GM19099 (cell line): ENCODE results near the gene KRTAP4-16.
"Not testable (repeated sequence)": the region's sequence is repeated elsewhere in the genome, so short reads cannot be mapped to it uniquely, and the experiment has no call there.

ENCODE experiments used
- POLR2A ChIP-seq: IDR thresholded peaks from 3 replicates; pipeline ENCODE4 v1.6.1; 2011; ENCODE audit warnings: low read depth; ENCODE audit not compliant: insufficient read length; ENCODE audit errors: extremely low read depth

The KRTAP4-16 gene

GRCh38 chr17:41071606-41072360 lies 30.2 kb downstream of the KRTAP4-16 start:
- no peak for TF ChIP-seq POLR2A

GRCh38 chr17:41069031-41069430 lies 33.0 kb downstream of the KRTAP4-16 start:
- no peak for TF ChIP-seq POLR2A

GRCh38 chr17:41067281-41067680 lies 34.7 kb downstream of the KRTAP4-16 start:
- no peak for TF ChIP-seq POLR2A

- TF ChIP-seq POLR2A, result no peak
Observed at GRCh38 chr17:41065829-41066624, 36.0 kb downstream of the KRTAP4-16 start, which contains the start of gene KRTAP2-4. TSS of gene KRTAP2-4 (minus strand) at chr17:41065879. CDS start at chr17:41065845, 34 bp downstream.

- no peak for TF ChIP-seq POLR2A
Observed at GRCh38 chr17:41064301-41064700, 37.7 kb downstream of the KRTAP4-16 start.

DNA sequence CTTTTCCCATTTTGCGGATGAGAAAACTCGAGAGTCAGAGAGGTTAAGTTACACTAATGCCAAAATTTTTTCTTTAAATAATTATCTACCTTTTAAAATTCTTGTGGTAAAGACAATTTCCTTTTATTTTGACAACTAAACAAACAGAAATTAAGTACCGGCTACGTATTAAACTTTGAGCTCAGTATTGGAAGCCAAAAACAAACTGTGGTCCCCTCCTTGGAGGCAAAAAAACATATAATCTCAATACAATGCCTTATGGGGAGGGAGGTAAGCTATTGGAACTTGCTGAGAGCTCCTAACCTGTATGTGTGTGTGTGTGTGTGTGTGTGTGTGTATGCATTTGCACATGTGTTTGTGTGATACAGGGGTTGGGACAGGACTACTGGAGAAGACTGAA lies 38.6 kb downstream of the KRTAP4-16 start:
- TF ChIP-seq POLR2A, result no peak

DNA sequence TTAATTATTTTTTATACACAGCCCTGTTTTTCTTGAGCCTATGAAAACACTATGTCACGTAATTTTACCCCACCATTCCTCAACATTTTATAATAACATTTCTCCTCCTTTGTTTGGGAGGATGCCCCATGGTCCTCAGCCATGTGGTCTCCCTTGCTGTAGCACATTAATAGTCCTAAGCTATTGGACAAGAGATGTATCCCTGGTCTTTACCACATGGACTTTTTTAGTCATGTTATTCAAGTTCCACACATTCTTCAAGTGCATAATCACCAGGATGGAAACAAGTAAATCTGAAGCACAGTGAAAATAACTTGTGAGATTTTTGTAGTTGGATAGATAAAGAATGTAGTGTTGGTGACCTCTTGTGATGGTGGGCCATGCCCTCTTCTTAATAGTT lies 40.0 kb downstream of the KRTAP4-16 start:
- TF ChIP-seq POLR2A, result no peak

DNA sequence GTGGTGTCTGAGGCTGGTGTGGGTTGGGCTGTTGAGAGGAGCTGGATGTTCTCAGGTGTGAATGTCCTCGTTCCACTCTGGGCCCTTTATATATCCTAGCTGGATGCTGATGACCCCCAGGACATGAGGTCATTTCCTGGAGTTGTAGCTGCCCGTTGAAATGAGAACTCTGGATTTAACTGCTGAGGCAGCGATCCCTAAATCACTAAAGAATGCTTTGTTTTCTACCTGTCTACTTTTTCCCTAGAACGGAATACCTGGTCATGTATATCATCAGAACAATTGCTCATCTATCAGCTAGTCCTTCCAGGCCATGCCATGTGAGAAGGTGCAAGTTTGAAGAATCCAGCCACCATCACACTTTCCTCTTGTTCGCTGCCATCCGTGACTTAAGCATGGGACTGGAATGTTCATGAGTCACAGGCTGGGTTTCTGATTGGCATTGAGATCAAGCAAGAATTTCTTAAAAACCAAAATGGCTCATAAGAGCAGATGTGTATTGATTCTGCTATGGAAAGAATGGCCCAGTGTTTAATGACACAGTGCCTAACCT lies 41.9 kb downstream of the KRTAP4-16 start, which contains the start of gene KRTAP2-3:
Gene KRTAP2-3, minus strand, starts transcription at position 63 of the 553 bp plus-strand sequence. CDS start 64 bp downstream, outside the sequence.
- no peak for TF ChIP-seq POLR2A

DNA sequence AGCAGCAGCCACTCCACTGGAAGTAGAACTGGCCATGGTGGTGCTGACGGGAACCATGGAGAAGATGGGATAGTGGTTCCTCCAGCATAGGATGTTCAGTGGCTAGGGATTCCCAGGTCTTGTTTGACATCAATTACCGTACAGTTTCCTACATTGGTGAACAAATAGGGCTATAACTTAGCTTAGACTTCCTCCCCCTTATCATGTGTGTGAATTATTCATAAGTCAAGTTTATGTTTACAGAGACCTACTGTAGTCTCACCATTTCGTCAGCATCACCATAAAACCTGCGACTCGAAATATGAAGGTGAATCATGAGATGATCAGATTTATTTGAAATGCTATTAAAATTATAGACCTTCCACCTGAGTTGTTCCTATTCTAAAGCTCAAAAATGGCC lies 43.3 kb downstream of the KRTAP4-16 start:
- no peak for TF ChIP-seq POLR2A

- TF ChIP-seq POLR2A, result no peak
Observed at GRCh38 chr17:41057547-41057946, 44.5 kb downstream of the KRTAP4-16 start.

- not testable (repeated sequence) for TF ChIP-seq POLR2A
Observed at GRCh38 chr17:41055130-41055529, 46.9 kb downstream of the KRTAP4-16 start, which contains the start of gene KRTAP2-2. TSS of gene KRTAP2-2 (minus strand) at chr17:41055230. CDS start at chr17:41055211, 19 bp downstream.

GRCh38 chr17:41054025-41054424 lies 48.0 kb downstream of the KRTAP4-16 start:
- no peak for TF ChIP-seq POLR2A

DNA sequence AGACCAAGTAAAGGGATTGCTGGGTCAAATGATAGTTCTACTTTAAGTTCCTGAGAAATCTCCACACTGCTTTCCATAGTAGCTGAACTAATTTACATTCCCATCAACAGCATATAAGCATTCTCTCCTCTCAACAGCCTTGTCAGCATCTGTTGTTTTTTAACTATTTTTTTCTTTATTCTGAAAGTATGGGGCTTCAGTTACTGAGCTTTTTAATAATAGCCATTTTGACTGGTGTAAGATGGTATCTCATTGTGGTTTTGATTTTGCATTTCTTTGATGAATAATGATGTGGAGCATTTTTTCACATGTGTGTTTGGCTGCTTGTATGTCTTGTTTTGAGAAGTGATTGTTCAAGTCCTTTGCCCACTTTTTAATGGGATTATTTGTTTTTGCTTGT lies 49.4 kb downstream of the KRTAP4-16 start:
- TF ChIP-seq POLR2A, result no peak
